ENCODE data around the gene PDXDC1.

PDXDC1 gene

GRCh38 chr16:15037003-15037402, 62.2 kb downstream of the PDXDC1 start:
- WGBS (ENCODE audit: extremely low coverage, insufficient coverage, insufficient read length), result no CpG with 5 or more reads among the region's 10 CpGs
- H3K9ac ChIP-seq (ENCODE audit: low read length), result no peak overlapping the region
- no peak overlapping the region for H3K18ac ChIP-seq (ENCODE audit: low read length)
- no peaks in the 10 kb centered on the region for H3K4me1 ChIP-seq (ENCODE audit: control insufficient read depth in 1 of 2, insufficient read depth in 2 of 2, low read length in 2 of 2)
- no peak overlapping the region for H3K4ac ChIP-seq (ENCODE audit: low read depth, low read length)
- H3K27me3 ChIP-seq (ENCODE audit: insufficient read depth, low read length), result no peaks in the 10 kb centered on the region
- no peak overlapping the region for H3K23ac ChIP-seq (ENCODE audit: low read length)
- H3K79me1 ChIP-seq (ENCODE audit: low read length), result no peaks in the 10 kb centered on the region
- H3K27ac ChIP-seq (ENCODE audit: low read depth, low read length), result no peak overlapping the region
- no peak overlapping the region for H4K91ac ChIP-seq (ENCODE audit: low read depth, low read length)
- no peak overlapping the region for H2BK120ac ChIP-seq (ENCODE audit: insufficient read depth, low read length, poor library complexity)
- no peak overlapping the region for H2AFZ ChIP-seq (ENCODE audit: insufficient read depth, low read length, poor library complexity)
- H3K36me3 ChIP-seq (ENCODE audit: control insufficient read depth in 1 of 2, insufficient read depth in 2 of 2, low read length in 2 of 2), result peaks cover 67 to 81% of the 10 kb centered on the region in 2 experiments
- no peaks in the 10 kb centered on the region for H3K9me3 ChIP-seq (ENCODE audit: insufficient read depth, low read depth, low read length)
- no peak overlapping the region for H4K12ac ChIP-seq (ENCODE audit: low read depth, low read length)
- H3K14ac ChIP-seq (ENCODE audit: low read length), result no peak overlapping the region
- H3K79me2 ChIP-seq (ENCODE audit: control insufficient read depth, insufficient read depth, low read length, poor library complexity), result no peaks in the 10 kb centered on the region
- no peak overlapping the region for H3K4me2 ChIP-seq (ENCODE audit: low read length)
- H4K8ac ChIP-seq (ENCODE audit: low read depth, low read length), result no peak overlapping the region
- no peak overlapping the region for H2BK5ac ChIP-seq (ENCODE audit: low read depth, low read length, poor library complexity)
- no peak overlapping the region for H2AK5ac ChIP-seq (ENCODE audit: low read length)
- no peak for DNase-seq
- H2BK12ac ChIP-seq (ENCODE audit: low read length), result no peak overlapping the region
- H3K4me3 ChIP-seq (ENCODE audit: low read depth, low read length), result no peak overlapping the region

DNA sequence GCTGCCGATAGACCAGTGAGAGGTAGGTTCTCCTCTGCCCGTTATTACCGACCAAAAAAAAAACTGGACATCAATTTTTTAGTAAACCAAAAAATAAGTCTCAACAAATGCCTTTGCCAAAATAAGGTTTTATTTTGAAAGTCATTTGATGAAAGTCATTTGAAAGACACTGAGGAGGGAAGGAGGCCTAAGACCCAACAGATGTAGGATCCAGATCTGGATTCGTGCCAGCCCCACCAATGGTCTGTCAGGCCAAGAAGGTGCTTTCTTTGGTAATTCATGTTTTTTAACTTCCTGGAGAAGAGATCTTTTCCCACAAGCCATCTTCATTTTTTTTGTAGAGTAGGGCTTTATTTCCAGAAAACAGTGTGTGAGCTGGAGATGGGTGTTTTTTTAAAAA, 62.9 kb downstream of the PDXDC1 start:
- H3K79me2 ChIP-seq (ENCODE audit: control insufficient read depth, insufficient read depth, low read length, poor library complexity), result no peaks in the 10 kb centered on the region
- no peak overlapping the region for H4K91ac ChIP-seq (ENCODE audit: low read depth, low read length)
- H2AK5ac ChIP-seq (ENCODE audit: low read length), result no peak overlapping the region
- no peak overlapping the region for H3K9ac ChIP-seq (ENCODE audit: low read length)
- H3K4me1 ChIP-seq (ENCODE audit: control insufficient read depth in 1 of 2, insufficient read depth in 2 of 2, low read length in 2 of 2), result no peaks in the 10 kb centered on the region
- no peaks in the 10 kb centered on the region for H3K9me3 ChIP-seq (ENCODE audit: insufficient read depth, low read depth, low read length)
- no peak for DNase-seq
- H2BK5ac ChIP-seq (ENCODE audit: low read depth, low read length, poor library complexity), result no peak overlapping the region
- H3K18ac ChIP-seq (ENCODE audit: low read length), result no peak overlapping the region
- no CpG with 5 or more reads among the region's 4 CpGs for WGBS (ENCODE audit: extremely low coverage, insufficient coverage, insufficient read length)
- H3K27ac ChIP-seq (ENCODE audit: low read depth, low read length), result no peak overlapping the region
- H3K79me1 ChIP-seq (ENCODE audit: low read length), result no peaks in the 10 kb centered on the region
- no peak overlapping the region for H3K4me2 ChIP-seq (ENCODE audit: low read length)
- no peak overlapping the region for H3K4me3 ChIP-seq (ENCODE audit: low read depth, low read length)
- H2AFZ ChIP-seq (ENCODE audit: insufficient read depth, low read length, poor library complexity), result no peak overlapping the region
- no peak overlapping the region for H3K23ac ChIP-seq (ENCODE audit: low read length)
- no peaks in the 10 kb centered on the region for H3K27me3 ChIP-seq (ENCODE audit: insufficient read depth, low read length)
- peaks cover 65 to 79% of the 10 kb centered on the region in 2 experiments for H3K36me3 ChIP-seq (ENCODE audit: control insufficient read depth in 1 of 2, insufficient read depth in 2 of 2, low read length in 2 of 2)
- H4K12ac ChIP-seq (ENCODE audit: low read depth, low read length), result no peak overlapping the region
- no peak overlapping the region for H2BK12ac ChIP-seq (ENCODE audit: low read length)
- no peak overlapping the region for H3K4ac ChIP-seq (ENCODE audit: low read depth, low read length)
- H2BK120ac ChIP-seq (ENCODE audit: insufficient read depth, low read length, poor library complexity), result no peak overlapping the region
- no peak overlapping the region for H4K8ac ChIP-seq (ENCODE audit: low read depth, low read length)
- H3K14ac ChIP-seq (ENCODE audit: low read length), result no peak overlapping the region

DNA sequence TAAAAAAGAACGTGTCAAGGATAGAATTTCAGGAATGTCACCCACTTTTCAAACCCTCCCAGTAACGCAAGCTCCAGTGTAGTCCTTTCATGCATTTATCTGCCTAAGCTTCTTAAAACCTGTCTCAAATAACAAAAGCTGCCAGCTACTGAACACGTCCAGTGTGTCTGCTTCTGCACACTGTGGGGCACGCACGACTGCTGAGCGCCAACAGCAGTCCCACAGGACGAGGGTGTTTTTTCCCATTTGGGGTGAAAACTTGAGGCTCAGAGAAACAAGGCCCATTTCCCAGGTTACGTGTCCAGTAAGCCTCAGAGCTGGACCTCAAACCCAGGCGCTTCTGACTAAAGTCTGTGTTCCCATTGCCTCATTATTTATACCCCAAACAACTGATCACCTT, 63.9 kb downstream of the PDXDC1 start:
- no peak overlapping the region for H2AK5ac ChIP-seq (ENCODE audit: low read length)
- no peak overlapping the region for H3K4ac ChIP-seq (ENCODE audit: low read depth, low read length)
- no peak overlapping the region for H3K4me2 ChIP-seq (ENCODE audit: low read length)
- H2AFZ ChIP-seq (ENCODE audit: insufficient read depth, low read length, poor library complexity), result no peak overlapping the region
- H3K14ac ChIP-seq (ENCODE audit: low read length), result no peak overlapping the region
- no peak for DNase-seq
- H4K8ac ChIP-seq (ENCODE audit: low read depth, low read length), result no peak overlapping the region
- H3K4me1 ChIP-seq (ENCODE audit: control insufficient read depth in 1 of 2, insufficient read depth in 2 of 2, low read length in 2 of 2), result no peaks in the 10 kb centered on the region
- H3K4me3 ChIP-seq (ENCODE audit: low read depth, low read length), result no peak overlapping the region
- peaks cover 61 to 73% of the 10 kb centered on the region in 2 experiments for H3K36me3 ChIP-seq (ENCODE audit: control insufficient read depth in 1 of 2, insufficient read depth in 2 of 2, low read length in 2 of 2)
- H3K18ac ChIP-seq (ENCODE audit: low read length), result no peak overlapping the region
- H3K79me2 ChIP-seq (ENCODE audit: control insufficient read depth, insufficient read depth, low read length, poor library complexity), result no peaks in the 10 kb centered on the region
- H3K79me1 ChIP-seq (ENCODE audit: low read length), result no peaks in the 10 kb centered on the region
- no peak overlapping the region for H4K12ac ChIP-seq (ENCODE audit: low read depth, low read length)
- no peak overlapping the region for H4K91ac ChIP-seq (ENCODE audit: low read depth, low read length)
- H3K27ac ChIP-seq (ENCODE audit: low read depth, low read length), result no peak overlapping the region
- H2BK120ac ChIP-seq (ENCODE audit: insufficient read depth, low read length, poor library complexity), result no peak overlapping the region
- H3K27me3 ChIP-seq (ENCODE audit: insufficient read depth, low read length), result no peaks in the 10 kb centered on the region
- H2BK5ac ChIP-seq (ENCODE audit: low read depth, low read length, poor library complexity), result no peak overlapping the region
- H3K23ac ChIP-seq (ENCODE audit: low read length), result no peak overlapping the region
- WGBS (ENCODE audit: extremely low coverage, insufficient coverage, insufficient read length), result no CpG with 5 or more reads among the region's 9 CpGs
- no peak overlapping the region for H2BK12ac ChIP-seq (ENCODE audit: low read length)
- no peak overlapping the region for H3K9ac ChIP-seq (ENCODE audit: low read length)
- H3K9me3 ChIP-seq (ENCODE audit: insufficient read depth, low read depth, low read length), result no peaks in the 10 kb centered on the region

GRCh38 chr16:15041271-15042004, 66.6 kb downstream of the PDXDC1 start:
- no peak overlapping the region for H3K4me3 ChIP-seq (ENCODE audit: low read depth, low read length)
- H4K91ac ChIP-seq (ENCODE audit: low read depth, low read length), result no peak overlapping the region
- H2AFZ ChIP-seq (ENCODE audit: insufficient read depth, low read length, poor library complexity), result no peak overlapping the region
- no peak overlapping the region for H4K8ac ChIP-seq (ENCODE audit: low read depth, low read length)
- H3K9ac ChIP-seq (ENCODE audit: low read length), result no peak overlapping the region
- H2BK5ac ChIP-seq (ENCODE audit: low read depth, low read length, poor library complexity), result no peak overlapping the region
- H3K18ac ChIP-seq (ENCODE audit: low read length), result no peak overlapping the region
- H2BK120ac ChIP-seq (ENCODE audit: insufficient read depth, low read length, poor library complexity), result no peak overlapping the region
- no peak overlapping the region for H3K14ac ChIP-seq (ENCODE audit: low read length)
- H3K9me3 ChIP-seq (ENCODE audit: insufficient read depth, low read depth, low read length), result no peaks in the 10 kb centered on the region
- no peaks in the 10 kb centered on the region for H3K79me2 ChIP-seq (ENCODE audit: control insufficient read depth, insufficient read depth, low read length, poor library complexity)
- H3K23ac ChIP-seq (ENCODE audit: low read length), result no peak overlapping the region
- H3K27ac ChIP-seq (ENCODE audit: low read depth, low read length), result no peak overlapping the region
- H2BK12ac ChIP-seq (ENCODE audit: low read length), result no peak overlapping the region
- no peaks in the 10 kb centered on the region for H3K79me1 ChIP-seq (ENCODE audit: low read length)
- no CpG with 5 or more reads among the region's 16 CpGs for WGBS (ENCODE audit: extremely low coverage, insufficient coverage, insufficient read length)
- peak in 1 of 2 donors; percentile 53 for DNase-seq
- no peaks in the 10 kb centered on the region for H3K4me1 ChIP-seq (ENCODE audit: control insufficient read depth in 1 of 2, insufficient read depth in 2 of 2, low read length in 2 of 2)
- peak overlapping the region; percentile 68 for H4K12ac ChIP-seq (ENCODE audit: low read depth, low read length)
- H2AK5ac ChIP-seq (ENCODE audit: low read length), result no peak overlapping the region
- H3K36me3 ChIP-seq (ENCODE audit: control insufficient read depth in 1 of 2, insufficient read depth in 2 of 2, low read length in 2 of 2), result peaks cover 48 to 61% of the 10 kb centered on the region in 2 experiments
- no peak overlapping the region for H3K4me2 ChIP-seq (ENCODE audit: low read length)
- no peak overlapping the region for H3K4ac ChIP-seq (ENCODE audit: low read depth, low read length)
- no peaks in the 10 kb centered on the region for H3K27me3 ChIP-seq (ENCODE audit: insufficient read depth, low read length)
